Calu3 (cell line): Measurements from ENCODE around the gene TENM4. TPM values are rescaled to one million over a fixed set of nuclear protein-coding genes. Genes with fewer than 3 reads are reported as not detected.

Experiments used
- BruUV-seq: library from RNA; stranded (reverse); fragments of 400-500 nt; replicated peaks from 2 replicates; lab custom pipeline; 2021; lab: Mats Ljungman, UMichigan
- CTCF ChIA-PET: fragments of 300-600 bp; sonication (Branson Sonifier 250); formaldehyde crosslinking; loops from one replicate; lab custom pipeline; 2022; ENCODE audit warnings: antibody characterized with exemption; lab: Charles Lee
- DNase-seq: peaks from one replicate; pipeline ENCODE4 v3.0.0; 2022
- H3K27ac Mint-ChIP-seq: one replicate; pipeline ENCODE4 v1.8.0; 2022; ENCODE audit warnings: mixed read lengths; ENCODE audit not compliant: unreplicated experiment
- H3K27me3 Mint-ChIP-seq: one replicate; pipeline ENCODE4 v1.8.0; 2022; ENCODE audit warnings: mixed read lengths; ENCODE audit not compliant: unreplicated experiment
- H3K36me3 Mint-ChIP-seq: one replicate; pipeline ENCODE4 v1.8.0; 2022; ENCODE audit warnings: mild to moderate bottlenecking, moderate library complexity, mixed read lengths; ENCODE audit not compliant: insufficient read depth, unreplicated experiment
- H3K4me1 Mint-ChIP-seq: one replicate; pipeline ENCODE4 v1.8.0; 2022; ENCODE audit warnings: mild to moderate bottlenecking, low read depth, mixed read lengths; ENCODE audit not compliant: unreplicated experiment
- H3K4me3 Mint-ChIP-seq: one replicate; pipeline ENCODE4 v1.8.0; 2022; ENCODE audit warnings: mild to moderate bottlenecking, low read depth, moderate library complexity, mixed read lengths; ENCODE audit not compliant: unreplicated experiment
- H3K9me3 Mint-ChIP-seq: one replicate; pipeline ENCODE4 v1.8.0; 2022; ENCODE audit warnings: low read depth, mixed read lengths; ENCODE audit not compliant: unreplicated experiment
- CTCF ChIP-seq: fragments of 200-600 bp; IDR thresholded peaks from one replicate; pipeline ENCODE4 v1.8.0; 2022; ENCODE audit warnings: antibody characterized with exemption; ENCODE audit not compliant: unreplicated experiment
- intact Hi-C: fragments of 100-400 bp; cut with micrococcal nuclease; formaldehyde crosslinking; loops from one replicate; pipeline ENCODE4 v1.10.0; 2022; ENCODE audit not compliant: unreplicated experiment
- total RNA-seq: library from RNA; stranded (reverse); gene quantifications from 2 replicates; pipeline ENCODE4 v1.2.3, GENCODE V29; 2022

TENM4 gene
- total RNA-seq, 1 experiment from 2014 or later, result not detected

- no peak for DNase-seq
- Mint-ChIP-seq H3K36me3 (no peaks in the 10 kb centered on the region), H3K9me3 (no peaks in the 10 kb centered on the region), H3K27ac (no peak overlapping the region), H3K27me3 (peaks cover 87% of the 10 kb centered on the region), H3K4me1 (no peaks in the 10 kb centered on the region), H3K4me3 (no peak overlapping the region)
- TF ChIP-seq CTCF, result no peak
- no TSS peak for BruUV-seq
- intact Hi-C loops, result no loop called here
- CTCF ChIA-PET, result no interaction called here
These were observed 588.8 kb downstream of the TENM4 start for GRCh38 chr11:78851878-78852586.

GRCh38 chr11:78850078-78850477, 590.8 kb downstream of the TENM4 start:
- H3K9me3 Mint-ChIP-seq, result no peaks in the 10 kb centered on the region
- no peak for DNase-seq
- H3K36me3 Mint-ChIP-seq, result no peaks in the 10 kb centered on the region
- intact Hi-C loops, result no loop called here
- peaks cover 84% of the 10 kb centered on the region for H3K27me3 Mint-ChIP-seq
- no peak overlapping the region for H3K4me3 Mint-ChIP-seq
- CTCF ChIA-PET, result no interaction called here
- BruUV-seq, result no TSS peak
- TF ChIP-seq CTCF, result no peak
- H3K27ac Mint-ChIP-seq, result no peak overlapping the region
- no peaks in the 10 kb centered on the region for H3K4me1 Mint-ChIP-seq

- H3K4me3 Mint-ChIP-seq, result no peak overlapping the region
- peaks cover 81% of the 10 kb centered on the region for H3K27me3 Mint-ChIP-seq
- no peak for DNase-seq
- intact Hi-C loops, result no loop called here
- no peaks in the 10 kb centered on the region for H3K9me3 Mint-ChIP-seq
- no peaks in the 10 kb centered on the region for H3K4me1 Mint-ChIP-seq
- BruUV-seq, result no TSS peak
- H3K36me3 Mint-ChIP-seq, result no peaks in the 10 kb centered on the region
- no peak overlapping the region for H3K27ac Mint-ChIP-seq
- no peak for TF ChIP-seq CTCF
- CTCF ChIA-PET, result no interaction called here
These were observed 594.6 kb downstream of the TENM4 start for GRCh38 chr11:78846269-78846668.

- H3K27me3 Mint-ChIP-seq, result peaks cover 77% of the 10 kb centered on the region
- intact Hi-C loops, result no loop called here
- no peak for TF ChIP-seq CTCF
- no peak for DNase-seq
- H3K4me1 Mint-ChIP-seq, result no peaks in the 10 kb centered on the region
- H3K4me3 Mint-ChIP-seq, result no peak overlapping the region
- no peak overlapping the region for H3K27ac Mint-ChIP-seq
- H3K9me3 Mint-ChIP-seq, result no peaks in the 10 kb centered on the region
- BruUV-seq, result no TSS peak
- CTCF ChIA-PET, result no interaction called here
- H3K36me3 Mint-ChIP-seq, result no peaks in the 10 kb centered on the region
These were observed 595.3 kb downstream of the TENM4 start for GRCh38 chr11:78845496-78845895.
